ENCODE results near the gene IFT122.
A peak's percentile ranks its signal among the peaks of the same experiment; 100 is the strongest.

IFT122 gene

DNA sequence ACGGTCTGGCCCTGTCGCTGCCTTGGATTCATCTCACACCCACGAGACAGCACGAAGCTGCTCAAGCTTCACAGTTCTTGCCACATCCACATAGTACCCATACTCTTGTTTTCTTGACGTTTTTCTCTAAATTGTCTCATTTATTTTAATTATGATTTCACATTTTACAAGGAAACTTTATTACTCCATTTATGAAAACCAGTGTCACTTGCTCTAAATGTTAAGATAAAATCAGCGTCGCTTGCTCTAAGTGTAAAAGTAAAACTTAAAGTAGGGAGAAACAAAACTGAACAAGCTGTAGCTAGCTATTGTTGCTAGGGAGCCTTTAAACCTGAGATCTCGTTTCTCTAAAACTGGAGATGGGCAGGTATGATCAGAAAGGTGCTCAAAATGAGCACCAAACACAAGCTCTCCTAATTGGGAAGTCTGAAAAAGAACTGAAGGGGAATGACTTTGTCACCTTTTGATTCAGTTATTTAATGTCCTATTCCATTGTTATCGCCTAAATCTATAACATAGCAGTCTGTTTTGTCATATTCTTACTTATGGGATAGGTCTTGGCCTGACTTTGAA, 680 bp downstream of the IFT122 start:
- no peak for DNase-seq

DNA sequence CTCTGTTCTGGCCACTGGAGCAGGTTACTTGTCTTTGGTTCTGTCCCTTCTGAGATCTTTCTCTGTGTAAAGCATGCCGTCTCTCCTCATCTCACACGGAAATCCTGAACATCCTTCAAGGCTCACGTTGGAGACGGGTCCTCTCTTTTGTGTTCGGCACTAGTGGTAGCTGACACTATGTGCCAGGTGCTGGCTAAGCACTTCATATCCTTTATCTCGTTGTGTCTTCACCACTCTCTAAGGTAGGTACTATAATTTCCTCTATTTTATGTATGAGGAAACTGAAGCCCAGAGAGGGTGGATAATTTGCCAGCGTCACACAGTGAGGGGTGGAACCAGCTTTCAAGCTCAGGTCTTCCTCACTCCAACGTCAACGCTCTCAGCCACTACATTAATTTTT, 1.2 kb downstream of the IFT122 start:
- no peak for DNase-seq

DNA sequence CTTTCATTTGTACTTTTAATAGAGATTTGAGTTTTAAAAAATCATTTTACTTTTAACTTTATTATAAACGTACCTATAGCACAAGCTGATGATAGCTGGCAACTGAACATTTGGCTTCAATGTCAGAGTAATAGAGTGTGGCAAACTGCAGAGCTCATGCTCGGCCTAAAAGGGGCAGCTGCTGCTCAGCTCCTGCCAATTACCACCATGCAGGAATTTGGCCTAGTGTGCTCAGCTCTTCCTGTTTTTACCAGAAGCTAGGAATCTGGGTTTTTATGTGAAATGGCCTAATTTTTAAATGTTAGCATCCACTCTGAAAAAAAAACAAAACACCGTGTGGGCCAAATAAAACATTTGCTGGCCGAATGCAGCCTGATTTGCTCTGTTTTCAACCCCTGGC, 1.8 kb downstream of the IFT122 start:
- DNase-seq: peak; percentile 43

DNA sequence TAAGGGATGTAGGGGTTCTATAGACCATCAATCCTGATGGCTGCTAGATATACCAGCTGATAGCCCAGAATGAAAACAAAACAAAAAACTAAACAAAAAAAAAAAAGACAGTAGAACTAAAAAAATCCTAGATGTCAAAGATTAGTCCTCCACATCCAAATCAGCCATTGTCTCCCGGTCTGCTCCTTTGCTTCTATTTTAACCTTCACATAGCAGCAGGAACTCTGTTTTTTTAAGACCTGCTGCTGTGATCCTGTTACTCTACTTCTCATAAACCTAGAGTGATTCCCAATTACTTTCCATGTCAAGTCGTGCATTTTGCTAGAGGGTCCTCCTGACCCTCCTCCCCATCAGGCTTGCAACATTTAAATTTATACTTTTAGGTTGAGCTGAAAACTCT, 2.5 kb downstream of the IFT122 start:
- DNase-seq: no peak

DNA sequence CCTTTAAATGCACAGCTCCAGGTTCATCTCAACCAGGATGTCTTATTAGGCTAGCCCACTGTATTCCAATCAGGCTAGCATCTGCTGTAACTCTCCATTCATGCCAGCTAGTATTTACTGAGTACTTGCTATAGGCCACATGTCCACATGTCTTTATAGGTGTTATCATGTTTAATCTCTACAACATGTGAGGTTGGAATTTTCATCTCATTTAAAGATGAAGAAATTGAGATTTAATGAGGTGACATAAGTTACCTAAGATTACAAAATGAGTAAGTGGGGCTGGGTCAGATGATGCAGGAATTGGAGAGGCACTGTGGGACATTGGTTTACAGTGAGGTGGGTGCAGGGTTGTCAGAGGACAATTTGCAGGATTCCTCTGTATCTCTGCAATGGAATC, 2.9 kb downstream of the IFT122 start:
- no peak for DNase-seq

DNA sequence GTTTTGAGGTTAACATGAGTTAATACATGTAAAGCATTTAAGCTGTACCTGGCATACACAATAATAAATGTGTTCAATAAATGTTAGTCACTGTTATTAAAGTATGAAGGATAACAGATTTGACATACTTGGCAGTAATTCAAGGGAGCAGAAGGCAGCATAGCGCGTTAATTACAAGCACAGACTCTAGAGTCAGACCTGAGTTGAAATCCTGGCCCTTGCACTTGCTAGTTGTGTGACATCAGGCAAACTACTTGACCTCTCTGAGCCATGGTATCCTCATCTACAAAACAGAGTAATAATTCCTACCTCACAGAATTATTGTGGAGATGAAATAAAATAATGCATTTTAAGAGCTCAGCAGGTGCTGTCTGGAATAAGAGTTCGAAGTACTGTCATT, 5.4 kb downstream of the IFT122 start:
- no peak for DNase-seq

DNA sequence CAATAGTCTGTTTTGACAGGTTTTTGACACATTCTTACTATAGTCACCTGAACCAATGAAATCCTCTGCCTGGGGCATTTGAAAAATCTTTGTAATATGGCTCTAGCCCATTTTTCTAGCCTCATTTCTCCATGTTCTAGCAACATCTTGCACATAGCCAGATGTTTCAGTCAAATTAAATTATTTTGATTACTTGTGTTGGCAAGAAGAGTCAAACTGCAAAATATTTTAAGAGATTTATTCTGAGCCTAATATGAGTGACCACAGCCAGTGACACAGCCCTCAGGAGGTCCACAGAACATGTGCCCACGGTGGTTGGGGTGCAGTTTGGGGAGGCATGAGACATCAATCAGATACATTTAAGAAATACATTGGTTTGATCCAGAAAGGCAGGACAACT, 6.9 kb downstream of the IFT122 start:
- DNase-seq: no peak

DNA sequence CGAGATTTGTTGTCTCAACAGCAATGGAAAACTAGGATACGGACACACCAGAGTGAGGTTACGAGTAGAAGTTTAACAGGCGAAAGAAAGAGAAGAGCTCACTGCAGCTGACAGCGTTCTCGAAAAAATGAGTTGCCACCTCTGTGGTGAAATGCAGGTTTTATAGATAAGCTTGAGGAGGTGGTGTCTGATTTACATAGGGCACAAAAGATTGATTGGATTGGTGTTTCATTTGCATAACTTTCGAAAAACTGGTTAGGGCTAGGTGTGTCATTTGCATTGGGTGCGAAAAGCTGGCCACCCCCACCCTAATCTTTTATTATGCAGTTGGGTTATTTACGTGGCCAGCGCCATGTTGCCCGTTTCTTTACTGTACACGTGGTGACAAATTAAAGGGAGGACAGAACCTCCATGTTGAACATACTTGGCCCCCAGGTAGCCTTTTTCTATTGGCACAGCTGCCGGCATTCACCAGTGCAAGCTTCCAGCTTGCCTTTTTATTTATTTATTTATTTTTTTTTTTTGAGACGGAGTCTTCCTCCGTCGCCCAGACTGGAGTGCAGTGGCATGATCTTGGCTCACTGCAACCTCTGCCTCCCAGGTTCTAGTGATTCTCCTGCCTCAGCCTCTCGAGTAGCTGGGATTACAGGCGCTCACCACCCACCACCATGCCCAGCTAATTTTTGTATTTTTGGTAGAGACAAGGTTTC, 8.3 kb downstream of the IFT122 start:
- no peak for DNase-seq

DNA sequence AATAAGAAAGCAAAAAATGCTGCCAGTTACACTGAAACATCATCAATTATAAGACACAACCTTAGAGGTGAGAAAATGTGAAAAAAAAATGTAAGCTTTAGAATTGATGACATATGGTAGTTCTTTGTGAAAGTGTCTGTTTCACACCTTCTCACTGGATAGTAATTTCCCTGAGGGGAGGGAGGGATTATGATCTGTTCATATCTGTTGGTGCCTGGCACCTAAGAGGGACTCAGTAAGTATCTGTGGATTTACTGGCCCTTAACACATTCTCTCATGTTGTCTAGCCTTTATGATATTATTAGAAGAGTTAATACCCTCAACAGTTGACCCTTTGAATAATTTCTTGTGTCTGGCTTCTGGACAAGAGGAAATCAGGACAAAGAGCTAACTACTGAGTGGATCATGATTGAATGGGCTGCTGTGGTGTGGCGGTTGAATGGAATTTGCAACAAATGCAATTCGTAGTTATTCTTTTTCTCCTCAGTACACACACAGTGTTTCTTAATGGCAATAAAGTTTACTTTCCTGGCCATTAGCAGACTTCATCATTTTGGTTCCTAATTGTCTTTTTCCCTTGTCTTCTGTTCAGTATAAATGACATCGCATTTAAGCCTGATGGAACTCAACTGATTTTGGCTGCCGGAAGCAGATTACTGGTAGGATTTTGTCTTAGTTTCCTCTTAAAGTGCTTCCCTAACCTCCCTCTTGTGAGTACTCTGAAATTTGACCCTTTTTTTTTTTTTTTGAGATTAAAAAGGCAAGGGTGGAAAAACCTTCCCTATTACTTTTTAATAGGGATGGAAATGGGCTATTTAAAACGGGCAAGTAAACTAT, 9.5 kb downstream of the IFT122 start:
- no peak for DNase-seq

DNA sequence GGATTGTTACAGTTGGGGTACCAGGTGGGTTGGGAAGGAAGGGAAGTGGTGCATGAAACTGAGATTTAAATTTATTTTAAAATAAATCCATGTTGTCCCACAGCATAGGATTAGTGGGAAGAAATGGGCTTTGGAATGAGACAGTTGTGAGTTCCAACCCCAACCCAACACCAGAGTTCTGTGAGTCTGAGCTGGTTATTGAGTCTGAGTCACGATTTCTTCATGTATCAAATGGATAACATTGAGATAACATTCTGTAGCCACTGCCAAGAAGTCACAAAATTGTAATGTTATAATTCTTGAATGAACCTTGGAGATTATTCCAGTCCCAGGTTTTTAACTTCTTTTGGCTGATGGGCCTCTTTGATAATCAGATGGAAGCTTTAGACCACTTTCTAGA, 13.7 kb downstream of the IFT122 start:
- no peak for DNase-seq

DNA sequence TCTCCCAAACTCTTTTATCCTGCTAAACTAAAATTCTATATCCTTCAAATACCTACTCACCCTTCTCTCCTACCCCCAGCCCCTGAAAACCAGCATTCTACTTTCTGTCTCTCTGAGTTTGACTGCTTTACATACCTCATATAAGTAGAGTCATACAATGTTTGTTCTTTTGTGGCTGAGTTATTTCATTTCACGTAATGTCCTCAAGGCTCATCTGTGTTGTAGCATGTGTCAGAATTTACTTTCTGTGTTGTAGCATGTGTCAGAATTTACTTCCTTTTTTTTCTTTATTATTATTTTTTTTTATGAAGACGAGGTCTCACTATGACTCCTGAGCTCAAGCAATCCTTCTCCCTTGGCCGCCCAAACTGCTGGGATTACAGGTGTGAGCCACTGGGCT, 20.1 kb downstream of the IFT122 start:
- DNase-seq: no peak

DNA sequence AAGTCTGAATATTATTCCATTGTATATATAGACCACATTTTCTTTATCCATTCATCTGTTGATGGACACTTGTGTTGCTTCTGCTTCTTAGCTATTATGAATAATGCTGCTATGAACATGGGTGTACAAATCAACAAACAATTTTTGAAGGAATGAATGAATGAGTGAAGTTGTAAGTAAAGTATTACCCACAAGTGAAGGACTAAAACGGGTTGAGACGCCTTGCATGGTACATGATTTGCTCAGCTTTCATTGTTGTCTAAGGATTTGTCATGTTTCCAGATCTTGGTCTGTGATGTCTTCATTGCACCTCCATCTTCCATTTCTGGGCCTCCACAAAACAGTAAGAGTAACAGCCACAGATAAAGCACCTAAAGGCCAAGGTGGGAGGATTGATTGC, 20.5 kb downstream of the IFT122 start:
- no peak for DNase-seq

DNA sequence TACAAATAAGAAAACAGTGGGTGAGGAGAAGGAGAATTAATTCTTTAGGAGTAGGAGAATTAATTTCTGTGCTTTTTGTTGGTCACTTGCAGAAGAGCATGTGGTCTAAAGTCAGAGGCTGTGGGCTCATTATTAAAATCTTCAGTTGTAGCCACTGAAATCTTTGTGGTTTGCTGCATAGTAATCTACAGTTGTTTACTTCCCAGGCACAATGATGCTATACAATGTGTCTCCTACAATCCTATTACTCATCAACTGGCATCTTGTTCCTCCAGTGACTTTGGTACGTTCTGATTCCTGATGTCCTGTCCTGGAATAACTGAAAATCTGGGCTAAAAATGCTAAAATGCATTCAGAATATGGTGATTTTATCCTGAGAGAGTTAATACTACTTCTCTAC, 21.0 kb downstream of the IFT122 start:
- peak; percentile 55 for DNase-seq

DNA sequence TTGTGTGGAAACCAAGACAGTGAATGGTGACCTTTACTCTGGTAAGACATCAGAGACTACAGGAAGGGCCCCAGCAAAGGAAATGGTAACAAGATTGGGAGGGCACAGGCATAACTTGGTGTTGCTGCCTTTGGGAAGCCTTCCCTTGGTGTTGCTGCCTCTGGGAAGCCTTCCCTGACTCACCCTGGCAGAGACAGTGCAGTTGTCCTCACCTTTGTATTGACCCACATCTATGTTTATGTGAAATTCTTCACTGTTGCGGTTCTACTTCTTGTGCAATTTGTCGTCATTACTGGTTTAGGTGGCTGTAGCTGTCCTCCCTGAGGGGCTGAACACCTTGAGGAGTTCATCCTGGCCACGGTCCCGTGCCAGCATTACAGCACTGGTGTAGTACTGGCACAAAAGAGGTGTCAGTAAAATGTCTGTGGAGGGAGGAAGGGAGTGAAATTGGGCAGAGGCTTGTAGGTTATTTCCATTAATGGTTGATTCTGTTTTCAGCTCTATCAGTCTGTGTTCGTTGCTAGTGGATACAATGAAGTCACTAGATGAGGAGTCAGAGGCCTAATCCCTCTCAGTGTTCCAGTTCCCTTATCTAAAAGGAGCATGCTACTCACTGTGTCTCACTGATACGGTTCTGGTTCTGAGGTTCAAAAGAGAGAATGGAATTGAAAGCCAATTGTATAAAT, 21.6 kb downstream of the IFT122 start:
- no peak for DNase-seq

DNA sequence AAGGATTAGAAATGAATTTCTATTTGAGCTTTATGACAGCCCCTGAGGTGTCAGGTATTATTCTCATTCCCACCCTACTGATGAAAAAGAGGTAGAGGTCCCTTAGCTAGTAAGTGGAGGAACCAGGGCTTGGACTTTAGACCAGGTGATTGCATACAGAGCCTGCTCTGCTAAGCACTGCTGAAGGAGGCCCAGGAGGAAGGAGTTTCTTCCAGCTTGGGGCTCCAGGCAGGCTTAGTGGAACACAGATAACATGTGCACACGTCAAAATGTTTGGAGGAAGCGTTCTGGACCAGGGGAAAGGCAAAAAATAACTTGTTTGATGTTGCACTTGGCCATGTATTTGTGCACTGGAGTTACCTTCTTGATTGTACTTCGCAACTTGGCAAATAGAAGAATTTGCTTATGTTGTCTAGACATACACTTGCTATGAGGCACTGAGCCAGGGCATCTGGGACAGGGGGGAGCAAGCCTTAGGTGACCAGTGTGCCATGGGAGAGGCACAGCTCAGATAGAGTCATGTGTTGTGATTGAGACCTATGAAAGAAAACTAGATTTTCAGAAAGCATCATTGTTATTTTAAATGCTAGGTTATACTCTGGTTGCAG, 22.4 kb downstream of the IFT122 start:
- no peak for DNase-seq

DNA sequence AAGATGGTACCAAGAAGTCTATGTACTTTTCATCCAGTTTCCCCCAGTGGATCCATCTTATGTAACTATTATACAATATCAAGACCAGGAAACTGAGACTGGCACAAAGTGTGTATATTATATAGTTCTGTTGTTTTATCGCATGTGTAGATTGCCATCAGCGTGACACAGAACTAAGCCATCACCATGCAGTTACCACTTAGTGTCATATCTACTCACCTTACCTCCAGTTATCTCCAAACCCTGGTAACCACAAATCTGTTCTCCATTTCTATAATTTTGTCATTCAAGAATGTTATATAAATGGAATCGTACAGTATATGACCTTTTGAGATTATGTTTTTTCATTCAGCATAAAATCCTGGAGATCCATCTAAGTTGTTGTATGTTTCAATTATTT, 23.1 kb downstream of the IFT122 start:
- DNase-seq: no peak

DNA sequence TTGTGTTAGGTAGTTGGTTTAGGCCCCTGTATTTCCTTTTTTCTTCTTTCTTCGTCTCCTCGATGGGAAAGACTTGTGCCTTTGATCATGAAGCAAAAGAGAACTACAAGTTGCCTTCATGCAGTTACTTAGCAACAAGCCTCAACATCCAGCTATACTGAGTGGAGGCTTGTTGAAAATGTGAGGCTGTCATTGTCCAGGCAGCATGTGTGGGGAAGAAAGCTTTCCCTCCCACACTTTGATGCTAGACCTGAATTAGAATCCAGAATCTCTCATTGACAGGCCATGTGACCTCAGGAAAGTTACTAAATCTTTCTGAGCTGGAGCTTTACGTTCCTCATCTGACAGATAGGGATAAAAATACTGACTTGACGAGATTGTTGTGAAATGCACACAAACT, 23.7 kb downstream of the IFT122 start:
- no peak for DNase-seq

DNA sequence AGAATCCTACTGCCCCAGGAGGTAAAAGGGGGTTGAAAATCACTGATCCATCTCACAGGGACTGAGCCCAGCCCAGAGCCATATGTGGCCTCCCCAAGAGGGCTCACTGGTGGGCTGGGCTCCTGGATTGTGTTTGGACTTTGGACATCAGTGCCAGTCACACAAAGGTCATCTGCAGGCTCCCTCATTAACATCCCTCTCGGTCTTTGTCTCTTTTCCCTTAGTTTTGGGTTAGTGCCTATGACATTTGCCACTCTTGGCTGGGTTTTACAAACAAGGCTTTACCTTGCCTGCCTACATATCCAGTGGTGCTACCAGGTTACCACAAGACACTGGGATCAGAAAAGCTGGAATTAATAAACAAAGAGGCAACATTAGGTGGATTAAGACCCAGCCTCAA, 27.9 kb downstream of the IFT122 start:
- no peak for DNase-seq

DNA sequence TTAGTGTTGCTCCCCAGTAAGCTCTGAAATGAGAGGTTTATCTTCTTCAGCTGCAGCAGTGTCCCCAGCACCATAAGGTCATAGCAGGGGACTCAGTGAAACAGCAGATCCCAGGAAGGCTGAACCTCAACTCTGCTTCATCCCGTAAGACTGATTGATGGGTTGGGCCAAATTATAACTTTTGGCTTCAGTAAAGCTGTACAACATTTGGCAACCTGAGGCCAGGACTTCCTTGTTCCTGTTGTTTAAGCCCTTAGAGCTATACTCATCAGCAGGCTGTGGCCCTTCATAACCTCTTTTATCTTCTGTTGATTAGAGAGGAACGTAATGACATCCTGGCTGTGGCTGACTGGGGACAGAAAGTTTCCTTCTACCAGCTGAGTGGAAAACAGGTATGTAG, 29.0 kb downstream of the IFT122 start:
- no peak for DNase-seq

DNA sequence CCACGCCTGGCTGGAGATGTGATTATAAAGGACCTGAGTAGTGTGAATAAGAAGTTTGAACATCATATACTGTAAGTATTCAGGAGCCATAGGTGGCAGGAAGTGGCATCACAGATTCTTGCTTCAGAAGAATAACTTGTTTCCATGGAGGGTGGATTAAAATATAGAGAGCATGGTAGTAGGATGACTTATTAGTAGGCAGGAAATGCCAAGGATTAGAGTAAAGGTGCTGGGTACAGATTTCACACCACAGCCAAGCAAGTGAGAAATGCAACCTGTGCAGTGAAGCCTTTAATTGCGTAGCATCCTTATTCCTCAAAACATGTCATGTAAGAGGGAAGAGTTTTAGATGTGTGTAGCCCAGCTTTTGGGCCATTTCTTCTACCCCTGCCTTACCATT, 30.8 kb downstream of the IFT122 start:
- no peak for DNase-seq

DNA sequence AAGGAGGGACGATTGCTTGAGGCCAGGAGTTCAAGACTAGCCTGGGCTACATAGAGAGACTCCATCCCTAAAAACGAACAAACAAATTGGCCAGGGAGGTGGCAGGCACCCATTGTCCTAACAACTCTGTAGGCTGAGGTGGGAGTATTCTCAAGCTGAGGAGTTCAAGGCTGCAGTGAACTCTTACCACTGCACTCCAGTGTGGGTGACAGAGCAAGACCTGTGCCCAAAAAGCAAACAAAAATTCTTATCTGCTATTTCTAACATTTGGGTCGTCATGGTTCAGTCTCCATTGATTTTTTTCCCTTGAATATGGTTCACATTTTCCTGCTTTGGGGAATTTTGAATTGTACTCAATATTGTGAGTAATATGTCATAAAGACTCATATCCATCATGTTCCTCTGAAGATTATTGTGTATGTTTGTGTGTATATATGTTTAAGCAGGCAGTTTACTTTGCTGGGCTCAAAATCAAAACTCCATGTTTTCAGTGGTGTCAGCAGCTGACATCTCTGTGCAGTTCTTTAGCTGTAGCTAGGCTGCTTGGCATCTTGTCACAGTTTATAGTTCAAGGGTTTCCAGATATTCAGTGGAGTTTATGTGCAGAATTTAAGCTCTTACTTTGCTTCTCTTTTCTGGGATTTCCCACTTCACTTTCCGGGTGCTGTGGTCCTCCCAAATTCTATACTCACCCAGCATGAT, 33.2 kb downstream of the IFT122 start:
- no peak for DNase-seq

DNA sequence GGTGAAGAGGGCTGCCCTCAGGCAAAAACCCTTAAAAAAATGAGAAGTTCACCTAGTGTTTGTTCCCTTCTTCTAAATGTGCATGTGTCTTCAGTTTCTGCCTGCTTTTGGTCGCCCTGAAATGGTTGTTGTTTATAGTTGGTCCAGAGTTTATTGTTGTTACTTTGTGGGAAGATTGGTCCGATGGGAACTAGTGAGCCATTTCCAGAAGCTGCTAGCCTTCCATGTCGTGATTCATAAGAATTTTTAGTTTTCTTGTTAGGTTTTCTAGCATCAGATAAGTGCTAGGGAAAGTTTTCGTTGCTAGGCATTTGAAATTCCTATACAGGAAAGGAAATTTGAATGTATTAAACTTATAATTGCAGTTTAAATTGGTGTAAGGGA, 33.7 kb downstream of the IFT122 start:
- DNase-seq: no peak

Measured in fibroblast of skin of right quadriceps (primary cell).